Lung microvascular endothelial cell (primary cell): ENCODE data around the gene EN2. TPM values are rescaled to one million over a fixed set of nuclear protein-coding genes. Genes with fewer than 3 reads are reported as not detected.
A peak's percentile ranks its signal among the peaks of the same experiment; 100 is the strongest.

ENCODE experiments used
- DNase-seq, 2 donors: peaks; one replicate each; pipeline versions ENCODE4 v3.0.0 to v3.0.0-alpha.2; 2010; ENCODE audit warnings: low read depth in 2 of 2
- total RNA-seq: library from RNA; depleted of rRNA; stranded (reverse); fragments of >200 nt; gene quantifications from 2 replicates; pipeline ENCODE4 v1.2.1, GENCODE V29; 2014

EN2 gene
- total RNA-seq, 1 donor from 2014 or later: not detected

DNA sequence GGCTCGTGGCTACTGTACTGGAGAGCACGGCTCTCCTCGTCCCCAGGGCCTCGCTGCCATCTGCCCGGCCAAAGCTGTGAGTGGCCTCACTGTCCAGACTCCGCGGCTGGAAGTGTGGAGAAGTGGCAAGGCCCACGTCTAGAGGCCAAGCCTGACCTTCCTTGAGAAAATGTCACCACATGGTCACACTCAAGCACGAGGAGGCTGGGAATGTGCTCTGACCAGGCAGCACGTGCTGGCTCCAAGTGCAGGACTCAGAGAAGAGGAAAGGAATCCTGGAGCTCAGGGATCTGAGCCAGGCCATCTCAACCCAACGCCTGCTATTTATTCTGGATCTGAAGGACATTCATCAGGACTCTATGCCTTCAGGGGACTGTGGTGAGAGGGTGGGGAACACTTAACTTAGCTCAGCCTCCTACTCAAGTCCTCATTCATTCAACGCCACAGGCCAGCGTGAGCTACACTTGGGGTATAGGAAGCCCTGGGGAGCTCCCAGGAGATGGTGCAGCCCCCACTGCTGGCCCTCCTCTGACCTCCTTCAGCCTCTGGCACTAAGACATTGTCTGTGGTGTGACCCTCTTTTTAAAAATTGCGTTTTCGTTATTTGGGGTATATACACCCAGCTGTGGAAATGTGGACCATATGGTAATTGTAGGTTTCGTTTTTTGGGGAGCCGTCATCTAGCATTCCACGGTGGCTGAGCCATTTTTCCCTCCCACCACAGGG, 29.0 kb downstream of the EN2 start:
- DNase-seq: no peak

DNA sequence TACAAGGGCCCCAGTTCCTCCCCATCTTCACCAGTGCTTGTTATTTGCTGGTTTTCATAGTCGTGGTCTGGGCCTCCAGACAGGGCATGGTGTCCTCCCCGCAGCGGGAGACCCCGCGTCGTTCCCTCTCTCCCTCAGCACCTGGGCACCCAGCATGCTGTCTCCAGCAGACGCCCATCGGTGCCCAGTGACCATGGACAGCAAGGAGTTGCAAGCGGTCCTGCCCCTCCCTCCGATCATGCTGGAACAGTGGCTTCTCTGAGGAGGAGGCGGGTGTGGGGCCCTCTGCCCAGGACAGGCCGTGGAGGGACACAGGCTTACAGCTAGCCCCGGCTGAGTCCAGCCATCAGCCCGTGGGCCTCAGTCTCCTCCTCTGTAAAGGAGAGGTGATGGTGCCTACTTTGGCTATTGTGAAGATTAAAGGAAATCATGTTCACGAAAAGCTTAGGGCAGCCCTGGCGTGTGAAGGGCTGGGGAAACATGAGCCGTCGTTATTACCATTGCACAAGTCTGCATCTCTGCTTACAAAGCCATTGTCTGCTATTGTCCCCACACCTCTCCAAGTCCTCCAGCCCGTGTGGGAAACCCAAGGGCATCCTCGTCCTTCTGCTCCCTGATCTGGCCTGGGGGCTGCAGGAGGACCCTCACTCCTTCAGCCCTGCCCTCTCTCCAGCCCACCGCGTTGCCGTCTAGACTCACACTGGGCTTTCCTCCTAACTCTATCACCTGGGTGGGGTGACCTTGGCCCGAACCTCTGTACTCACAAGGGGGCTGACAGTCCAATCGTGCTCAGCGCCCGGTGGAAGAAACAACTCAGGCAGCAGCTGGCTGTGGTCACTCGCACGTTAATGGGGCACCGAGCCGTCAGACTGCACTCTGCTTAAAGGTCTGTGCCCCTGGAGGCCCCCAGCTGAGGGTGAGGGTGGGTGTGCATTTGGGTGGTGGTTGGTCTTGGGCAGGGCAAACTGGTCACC, 29.9 kb downstream of the EN2 start:
- DNase-seq: no peak

GRCh38 chr7:155488483-155489127, 30.7 kb downstream of the EN2 start:
- no peak for DNase-seq

DNA sequence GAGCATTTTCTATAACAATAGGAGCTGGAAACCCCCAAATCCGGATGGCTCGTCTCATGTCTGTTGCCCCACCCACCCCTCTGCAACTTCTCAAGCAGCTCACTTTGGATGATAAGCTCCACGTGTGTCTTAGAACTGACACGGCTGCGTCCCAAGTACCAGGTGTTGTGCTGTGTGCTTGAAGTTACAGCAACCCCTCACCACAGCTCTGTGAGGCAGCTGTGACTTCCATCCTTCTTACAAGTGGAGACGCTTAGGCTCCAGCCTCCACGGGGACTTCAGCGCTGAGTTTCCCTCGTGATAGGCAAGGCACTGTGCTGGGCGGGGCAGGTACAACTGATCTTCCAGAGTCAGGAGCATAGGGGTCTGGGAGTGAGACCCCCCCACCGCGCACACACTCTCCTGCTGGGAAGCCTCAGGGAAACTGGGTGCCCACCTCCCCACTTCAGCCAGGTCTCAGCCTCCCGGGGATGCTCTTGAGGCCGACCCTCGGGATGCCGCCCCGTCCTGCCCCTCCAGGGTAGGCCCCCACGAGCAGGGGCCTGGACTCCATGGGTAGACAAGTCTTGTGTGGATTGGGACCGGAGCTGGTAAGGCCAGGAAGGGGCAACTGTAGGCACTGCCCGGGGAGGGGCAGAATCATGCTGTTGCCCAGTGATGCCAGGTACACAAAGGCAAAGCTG, 31.4 kb downstream of the EN2 start:
- no peak for DNase-seq

- DNase-seq: no peak
These were observed 32.1 kb downstream of the EN2 start for GRCh38 chr7:155489862-155490696.

- DNase-seq: peak; percentile 23 to 41
These were observed 33.0 kb downstream of the EN2 start for GRCh38 chr7:155490697-155491628.

GRCh38 chr7:155491812-155492211, 33.9 kb downstream of the EN2 start:
- DNase-seq: no peak

GRCh38 chr7:155493744-155494538, 36.0 kb downstream of the EN2 start:
- DNase-seq: no peak

- no peak for DNase-seq
These were observed 36.6 kb downstream of the EN2 start for GRCh38 chr7:155494551-155494950.

DNA sequence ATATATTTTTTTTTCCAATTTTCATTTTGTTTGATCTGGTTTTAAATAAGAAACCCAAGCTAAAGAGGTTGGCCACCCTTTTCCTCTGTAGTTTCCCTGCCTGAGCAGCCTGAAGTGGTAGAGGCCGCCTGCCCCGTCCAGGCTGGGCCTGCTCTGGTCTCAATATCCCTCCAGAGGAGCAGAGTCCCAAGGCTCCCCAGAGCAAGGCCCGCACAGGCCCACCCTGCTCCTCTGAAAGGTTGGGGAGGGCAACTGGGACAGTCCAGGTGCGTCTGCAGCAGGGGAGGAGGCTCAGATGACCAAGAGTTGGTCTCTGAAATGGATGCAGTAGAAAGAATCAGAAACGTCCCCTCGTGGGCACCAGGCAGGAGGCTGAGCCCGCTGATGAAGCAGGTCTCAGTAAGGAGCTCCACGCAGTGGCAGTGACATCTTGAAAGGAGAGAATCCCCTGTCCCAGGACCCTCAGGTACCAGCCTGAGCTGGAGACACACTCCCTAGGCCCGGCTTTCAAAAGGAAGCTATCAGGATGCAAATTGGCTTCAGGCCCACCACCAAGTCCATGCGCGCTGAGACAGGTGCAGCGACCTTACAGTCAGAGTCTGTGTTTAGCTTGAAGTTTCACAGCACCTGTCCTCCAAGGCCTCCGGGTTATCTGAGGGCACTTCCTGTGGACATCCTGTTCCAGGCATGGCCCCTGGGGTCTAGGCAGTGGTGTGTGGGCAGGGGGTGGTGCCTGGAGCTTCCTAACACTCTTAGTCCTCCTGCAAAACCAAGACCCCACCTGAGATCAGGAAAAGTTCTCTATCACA, 37.7 kb downstream of the EN2 start:
- DNase-seq: no peak

GRCh38 chr7:155496267-155497005, 38.5 kb downstream of the EN2 start:
- DNase-seq: no peak

DNA sequence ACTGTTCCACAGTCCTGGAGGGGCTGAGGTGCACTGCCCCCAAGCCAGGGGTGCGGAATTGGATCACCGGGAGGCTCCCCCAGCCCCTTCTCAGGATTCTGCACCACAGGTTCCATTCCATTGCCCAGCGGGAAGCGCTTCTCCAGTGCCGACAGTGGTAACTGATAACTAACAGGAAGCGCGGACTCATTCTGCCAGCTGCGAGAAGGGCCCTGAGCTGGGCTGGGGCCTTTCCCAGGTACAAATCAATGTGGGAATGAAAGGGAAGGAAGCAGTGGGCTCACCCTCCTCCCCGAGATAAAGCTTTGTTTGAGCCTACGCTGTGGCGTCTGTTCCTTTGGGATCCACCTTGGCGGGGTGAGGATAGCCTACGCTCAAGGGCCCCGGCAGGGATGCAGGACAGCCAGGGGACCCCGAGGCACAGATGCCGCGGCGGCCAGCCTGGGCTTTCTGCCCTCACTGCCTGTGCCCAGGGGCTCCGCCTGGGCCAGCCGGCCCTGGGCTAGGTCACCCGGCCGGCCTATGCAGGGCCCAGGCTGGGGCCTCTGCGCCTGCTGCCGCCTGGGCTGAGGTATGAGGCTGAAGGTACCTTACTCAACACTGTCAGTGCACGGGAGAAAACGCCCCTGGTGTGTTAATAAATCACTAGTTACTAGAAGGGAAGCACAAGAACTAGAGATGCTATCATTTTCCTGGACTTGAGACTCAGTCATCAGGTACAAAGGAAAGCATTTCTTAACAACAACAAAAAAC, 39.4 kb downstream of the EN2 start:
- no peak for DNase-seq

- no peak for DNase-seq
These were observed 47.5 kb downstream of the EN2 start for GRCh38 chr7:155505422-155505793.

DNA sequence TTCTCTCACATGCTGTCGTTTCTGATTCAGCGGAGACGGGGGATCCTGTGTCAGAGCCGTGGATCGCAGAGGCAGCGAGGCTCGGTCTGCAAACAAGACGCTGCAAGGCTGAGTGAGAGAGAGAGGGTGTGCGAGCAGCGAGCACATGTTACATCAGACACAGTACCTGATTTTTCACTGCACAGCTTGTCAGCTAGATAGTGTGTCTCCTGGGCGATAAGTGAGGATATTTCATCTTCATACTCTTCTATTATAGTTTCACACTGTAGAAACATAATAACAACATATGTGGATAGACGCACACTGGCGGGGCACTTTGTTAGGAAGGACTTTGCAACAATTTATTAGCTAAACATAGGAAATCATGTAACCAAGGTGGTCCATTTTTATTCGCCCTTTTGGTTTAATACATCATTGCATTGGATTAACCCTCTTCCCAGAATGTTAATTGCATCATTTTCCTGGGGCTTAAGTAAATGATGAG, 49.0 kb downstream of the EN2 start:
- no peak for DNase-seq

GRCh38 chr7:155507576-155507975, 49.6 kb downstream of the EN2 start:
- DNase-seq: no peak
